Measurements from ENCODE around the gene HLCS.

GRCh38 chr21:36976228-36976861 is 9.9 kb upstream of the HLCS start:
- TF ChIP-seq ZNF521 (tag by site-specific recombination; IDR thresholded peaks at IDR 0.05) (no peak), ZSCAN23 (tag by site-specific recombination; IDR thresholded peaks at IDR 0.05) (no peak), ZNF214 (tag by site-specific recombination; IDR thresholded peaks at IDR 0.05; ENCODE audit: borderline replicate concordance) (no peak), CTCF (tag by site-specific recombination; IDR thresholded peaks at IDR 0.05) (no peak), PRDM2 (tag by site-specific recombination; IDR thresholded peaks at IDR 0.05; ENCODE audit: borderline replicate concordance) (no peak), REST (tag by site-specific recombination; IDR thresholded peaks at IDR 0.05) (no peak), ZNF777 (tag by site-specific recombination; IDR thresholded peaks at IDR 0.05; ENCODE audit: borderline replicate concordance) (no peak), GLI4 (tag by site-specific recombination; IDR thresholded peaks at IDR 0.05) (no peak), ZNF555 (tag by site-specific recombination; conservative IDR thresholded peaks at IDR 0.05) (no peak)
- TF ChIP-seq, protein P1, sequence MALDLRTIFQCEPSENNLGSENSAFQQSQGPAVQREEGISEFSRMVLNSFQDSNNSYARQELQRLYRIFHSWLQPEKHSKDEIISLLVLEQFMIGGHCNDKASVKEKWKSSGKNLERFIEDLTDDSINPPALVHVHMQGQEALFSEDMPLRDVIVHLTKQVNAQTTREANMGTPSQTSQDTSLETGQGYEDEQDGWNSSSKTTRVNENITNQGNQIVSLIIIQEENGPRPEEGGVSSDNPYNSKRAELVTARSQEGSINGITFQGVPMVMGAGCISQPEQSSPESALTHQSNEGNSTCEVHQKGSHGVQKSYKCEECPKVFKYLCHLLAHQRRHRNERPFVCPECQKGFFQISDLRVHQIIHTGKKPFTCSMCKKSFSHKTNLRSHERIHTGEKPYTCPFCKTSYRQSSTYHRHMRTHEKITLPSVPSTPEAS (tag by site-specific recombination; IDR thresholded peaks at IDR 0.05), result peak; percentile 62
